ENCODE data around the gene FBXO9. TPM values are rescaled to one million over a fixed set of nuclear protein-coding genes. Genes with fewer than 3 reads are reported as not detected.
A peak's percentile ranks its signal among the peaks of the same experiment; 100 is the strongest.

Gene FBXO9
- polyA plus RNA-seq, 3 donors = 47.7 to 105 (median 61.5) TPM

GRCh38 chr6:53086302-53086701, 21.1 kb downstream of the FBXO9 start:
- H3K9me3 Mint-ChIP-seq = no peaks in the 10 kb centered on the region
- Histone ChIP-seq H3K27ac (ENCODE audit: low read depth in 1 of 2, low read length in 2 of 2) (no peak overlapping the region), H3K27me3 (ENCODE audit: control insufficient read depth in 2 of 2, insufficient read depth in 2 of 2, low read length in 2 of 2) (no peaks in the 10 kb centered on the region), H3K9me3 (replicated peaks in 1 of 2; ENCODE audit: control insufficient read depth in 1 of 2, insufficient read depth in 1 of 2, low read length in 2 of 2) (no peaks in the 10 kb centered on the region), H2AFZ (ENCODE audit: insufficient read depth, low read depth, low read length, poor library complexity, severe bottlenecking) (no peak overlapping the region), H3K4me2 (replicated peaks; ENCODE audit: extremely low read depth, low read length, poor library complexity, severe bottlenecking) (no peak overlapping the region), H3K36me3 (replicated peaks in 1 of 2; ENCODE audit: control insufficient read depth in 1 of 2, insufficient read depth in 2 of 2, low read length in 2 of 2) (peaks cover 94 to 100% of the 10 kb centered on the region in 2 donors), H3K4me1 (ENCODE audit: control insufficient read depth in 1 of 2, insufficient read depth in 2 of 2, low read length in 2 of 2) (no peaks in the 10 kb centered on the region), H3K4me3 (replicated peaks in 1 of 3; ENCODE audit: low read depth in 2 of 3, low read length in 3 of 3) (no peak overlapping the region), H4K20me1 (ENCODE audit: insufficient read depth, low read length) (peaks cover 4% of the 10 kb centered on the region), H3K79me2 (ENCODE audit: insufficient read depth, low read length) (peaks cover 18% of the 10 kb centered on the region), H3K9ac (ENCODE audit: insufficient read depth, low read length, poor library complexity, severe bottlenecking) (no peak overlapping the region)
- intact Hi-C loops (cut with micrococcal nuclease) = no loop called here
- H3K27ac Mint-ChIP-seq = no peak overlapping the region
- WGBS (ENCODE audit: insufficient coverage) = no CpG with 5 or more reads among the region's 2 CpGs
- H3K36me3 Mint-ChIP-seq = peaks cover 84 to 88% of the 10 kb centered on the region in 2 donors
- H3K4me3 Mint-ChIP-seq = no peak overlapping the region
- no peak for TF ChIP-seq CTCF (IDR thresholded peaks at IDR 0.05)
- no peaks in the 10 kb centered on the region for H3K27me3 Mint-ChIP-seq (ENCODE audit: low read depth in 3 of 3)
- H3K4me1 Mint-ChIP-seq = no peaks in the 10 kb centered on the region
- DNase-seq = no peak

- H3K79me2 ChIP-seq (ENCODE audit: insufficient read depth, low read length) = peaks cover 18% of the 10 kb centered on the region
- no peaks in the 10 kb centered on the region for H3K9me3 ChIP-seq (replicated peaks in 1 of 2; ENCODE audit: control insufficient read depth in 1 of 2, insufficient read depth in 1 of 2, low read length in 2 of 2)
- intact Hi-C loops (cut with micrococcal nuclease) = no loop called here
- no peak for TF ChIP-seq CTCF (IDR thresholded peaks at IDR 0.05)
- H2AFZ ChIP-seq (ENCODE audit: insufficient read depth, low read depth, low read length, poor library complexity, severe bottlenecking) = no peak overlapping the region
- H3K9ac ChIP-seq (ENCODE audit: insufficient read depth, low read length, poor library complexity, severe bottlenecking) = no peak overlapping the region
- DNase-seq = no peak
- H3K36me3 ChIP-seq (replicated peaks in 1 of 2; ENCODE audit: control insufficient read depth in 1 of 2, insufficient read depth in 2 of 2, low read length in 2 of 2) = peaks cover 94 to 100% of the 10 kb centered on the region in 2 donors
- no peaks in the 10 kb centered on the region for H3K27me3 ChIP-seq (ENCODE audit: control insufficient read depth in 2 of 2, insufficient read depth in 2 of 2, low read length in 2 of 2)
- Mint-ChIP-seq H3K9me3 (no peaks in the 10 kb centered on the region), H3K4me1 (no peaks in the 10 kb centered on the region), H3K36me3 (peaks cover 82 to 89% of the 10 kb centered on the region in 2 donors), H3K27me3 (ENCODE audit: low read depth in 3 of 3) (no peaks in the 10 kb centered on the region), H3K27ac (no peak overlapping the region), H3K4me3 (no peak overlapping the region)
- H3K27ac ChIP-seq (ENCODE audit: low read depth in 1 of 2, low read length in 2 of 2) = peak overlapping the region in 1 of 2 donors; percentile 13
- no peaks in the 10 kb centered on the region for H3K4me1 ChIP-seq (ENCODE audit: control insufficient read depth in 1 of 2, insufficient read depth in 2 of 2, low read length in 2 of 2)
- H3K4me3 ChIP-seq (replicated peaks in 1 of 3; ENCODE audit: low read depth in 2 of 3, low read length in 3 of 3) = no peak overlapping the region
- H4K20me1 ChIP-seq (ENCODE audit: insufficient read depth, low read length) = peaks cover 7% of the 10 kb centered on the region
- H3K4me2 ChIP-seq (replicated peaks; ENCODE audit: extremely low read depth, low read length, poor library complexity, severe bottlenecking) = no peak overlapping the region
Measured at GRCh38 chr6:53089948-53090347, 24.7 kb downstream of the FBXO9 start.

Measured in CD14-positive monocyte (primary cell).